Stimulated activated naive B cell treated with anti-CD40 and anti-IgM and Interleukin-4, amounts not matched to agents 10 μg/mL and 1 μg/mL and 100 μg/mL, for 72 hours (primary cell): ENCODE results near the gene GPATCH1.
A peak's percentile ranks its signal among the peaks of the same experiment; 100 is the strongest.

Source experiments
- ATAC-seq, 2 donors: fragments of 150-1000 bp; cut with Tn5 transposase; replicated peaks; 2 replicates each; pipeline ENCODE4 v1.10.0; 2021; ENCODE audit warnings: moderate library complexity in 1 of 2
- DNase-seq: peaks from one replicate; pipeline ENCODE4 v3.0.0; 2021
- H3K27ac Mint-ChIP-seq: one replicate; pipeline ENCODE4 v1.8.0; 2022; ENCODE audit warnings: mild to moderate bottlenecking, mixed read lengths
- H3K27me3 Mint-ChIP-seq, 2 donors: one replicate each; pipeline ENCODE4 v1.8.0; 2022; ENCODE audit warnings: mixed read lengths in 2 of 2
- H3K36me3 Mint-ChIP-seq, 2 donors: one replicate each; pipeline ENCODE4 v1.8.0; 2022; ENCODE audit warnings: mixed read lengths in 2 of 2, mild to moderate bottlenecking in 1 of 2
- H3K4me1 Mint-ChIP-seq, 2 donors: one replicate each; pipeline ENCODE4 v1.8.0; 2022; ENCODE audit warnings: mixed read lengths in 2 of 2, mild to moderate bottlenecking in 1 of 2
- H3K4me3 Mint-ChIP-seq, 2 donors: one replicate each; pipeline ENCODE4 v1.8.0; 2022; ENCODE audit warnings: mild to moderate bottlenecking in 2 of 2, mixed read lengths in 2 of 2, moderate library complexity in 1 of 2
- H3K9me3 Mint-ChIP-seq, 2 donors: one replicate each; pipeline ENCODE4 v1.8.0; 2022; ENCODE audit warnings: mixed read lengths in 2 of 2, mild to moderate bottlenecking in 1 of 2

Gene GPATCH1

GRCh38 chr19:33171916-33172359 is 91.0 kb downstream of the GPATCH1 start:
- peaks cover 23 to 52% of the 10 kb centered on the region in 2 donors for H3K4me1 Mint-ChIP-seq
- H3K9me3 Mint-ChIP-seq, result peaks cover 9 to 13% of the 10 kb centered on the region in 2 donors
- H3K27ac Mint-ChIP-seq, result no peak overlapping the region
- H3K4me3 Mint-ChIP-seq, result no peak overlapping the region
- H3K27me3 Mint-ChIP-seq, result peaks cover 3 to 4% of the 10 kb centered on the region in 2 donors
- peaks cover 20 to 27% of the 10 kb centered on the region in 2 donors for H3K36me3 Mint-ChIP-seq
- ATAC-seq, result no peak
- DNase-seq, result no peak

DNA sequence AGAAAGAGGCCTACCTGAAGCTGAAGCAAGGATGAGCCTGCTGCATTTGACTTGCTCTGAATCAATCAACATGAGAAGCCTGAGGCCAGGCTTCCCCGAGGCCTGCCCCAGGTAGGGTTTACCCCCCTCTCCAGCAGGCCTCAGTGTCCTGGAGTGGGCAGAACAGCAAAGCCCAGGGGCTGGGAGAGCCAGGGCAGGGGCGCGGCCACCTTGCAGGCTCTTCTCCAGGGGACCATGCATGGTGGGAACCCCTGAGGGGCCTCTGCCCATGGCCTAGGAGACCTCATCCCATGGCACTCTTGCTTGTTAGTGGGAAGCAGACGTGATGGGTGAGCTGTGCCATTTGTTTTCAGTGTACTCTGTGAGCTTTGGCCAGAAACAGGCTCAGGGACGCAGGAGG is 93.2 kb downstream of the GPATCH1 start:
- H3K4me1 Mint-ChIP-seq, result peaks cover 27 to 65% of the 10 kb centered on the region in 2 donors
- H3K4me3 Mint-ChIP-seq, result peak overlapping the region in 1 of 2 donors; percentile 14
- no peak overlapping the region for H3K27ac Mint-ChIP-seq
- peaks cover under 1 to 3% of the 10 kb centered on the region in 2 donors for H3K9me3 Mint-ChIP-seq
- H3K36me3 Mint-ChIP-seq, result peaks cover 8 to 12% of the 10 kb centered on the region in 2 donors
- no peak for DNase-seq
- peaks cover 5% of the 10 kb centered on the region in 2 donors for H3K27me3 Mint-ChIP-seq
- ATAC-seq, result no peak

DNA sequence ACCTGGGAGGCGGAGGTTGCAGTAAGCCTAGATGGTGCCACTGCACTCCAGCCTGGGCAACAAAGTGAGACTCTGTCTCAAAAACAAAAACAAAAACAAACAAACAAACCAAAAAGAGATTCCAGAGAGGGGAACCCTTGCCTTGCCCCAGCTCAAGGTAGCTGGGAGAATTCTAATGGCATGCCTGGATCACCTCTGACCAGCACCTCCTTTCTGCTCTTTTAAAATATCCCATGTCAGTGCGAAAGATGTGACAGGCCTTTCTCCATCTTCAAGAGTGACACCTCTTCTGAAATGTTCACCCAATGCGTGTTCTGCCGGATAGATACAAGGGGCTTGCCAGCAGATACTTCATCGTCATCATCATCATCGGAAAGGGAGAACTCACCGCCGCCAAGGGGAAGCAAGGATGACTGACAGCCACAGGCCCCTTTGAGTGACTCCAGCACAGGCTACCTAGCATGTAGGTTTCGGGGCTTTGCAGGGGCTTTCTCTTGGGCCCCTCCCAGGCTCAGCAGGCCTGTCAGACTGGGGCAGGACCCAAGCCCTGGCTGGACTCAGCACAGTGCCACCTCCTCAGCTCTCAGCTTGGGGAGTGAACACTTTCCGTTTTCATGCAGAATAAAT is 94.3 kb downstream of the GPATCH1 start:
- Mint-ChIP-seq H3K4me1 (peaks cover 26 to 67% of the 10 kb centered on the region in 2 donors), H3K27ac (peak overlapping the region; percentile 99), H3K9me3 (peaks cover 0 to 1% of the 10 kb centered on the region in 2 donors), H3K27me3 (peaks cover 5% of the 10 kb centered on the region in 2 donors), H3K4me3 (peak overlapping the region; percentile 98 to 99), H3K36me3 (peaks cover 7 to 10% of the 10 kb centered on the region in 2 donors)
- ATAC-seq, result no peak
- no peak for DNase-seq

DNA sequence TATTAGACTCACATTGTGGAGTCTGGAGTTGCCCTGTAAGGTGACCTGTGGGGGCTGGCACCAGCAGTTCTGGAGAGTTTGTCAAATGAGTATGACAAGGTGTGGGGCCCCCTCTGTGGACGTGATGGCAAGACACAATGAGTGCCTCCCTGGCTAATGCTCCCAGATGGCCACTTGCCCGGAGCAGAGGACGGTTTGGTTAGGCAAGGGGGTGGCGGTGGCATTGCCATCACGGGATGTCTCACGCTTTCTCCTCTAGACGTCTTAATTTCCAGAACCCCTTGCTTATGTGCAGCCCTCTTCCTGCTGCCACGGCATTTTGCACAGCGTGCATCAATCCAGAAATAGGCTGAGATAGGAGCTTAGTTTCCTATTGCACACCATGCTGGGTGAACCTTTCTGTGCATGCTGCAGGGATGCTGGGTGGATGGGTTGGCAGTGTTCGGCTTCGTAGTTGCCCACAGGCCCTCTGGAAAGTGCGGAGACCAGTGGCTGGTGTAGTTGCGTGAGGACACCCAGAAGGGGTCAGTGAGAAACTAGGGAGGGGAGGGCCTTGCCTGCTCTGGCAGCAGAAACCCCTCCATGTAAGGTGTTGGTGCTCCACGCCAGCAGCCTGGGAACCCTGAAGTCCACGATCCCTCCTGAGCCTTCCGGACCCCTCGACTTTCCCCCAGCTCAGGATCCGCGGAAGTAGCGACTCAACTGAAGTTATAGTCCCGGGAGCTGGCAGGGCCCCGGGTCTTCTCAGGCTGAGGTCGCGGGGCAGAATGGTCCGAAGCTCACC is 95.1 kb downstream of the GPATCH1 start:
- ATAC-seq, result peak; percentile 0 to 1
- Mint-ChIP-seq H3K4me3 (peak overlapping the region; percentile 98 to 99), H3K4me1 (peaks cover 26 to 67% of the 10 kb centered on the region in 2 donors), H3K9me3 (peaks cover 0 to 1% of the 10 kb centered on the region in 2 donors), H3K27ac (peak overlapping the region; percentile 99), H3K27me3 (peaks cover 5% of the 10 kb centered on the region in 2 donors), H3K36me3 (peaks cover 7 to 10% of the 10 kb centered on the region in 2 donors)
- no peak for DNase-seq

- H3K9me3 Mint-ChIP-seq, result peaks cover 0 to 1% of the 10 kb centered on the region in 2 donors
- H3K36me3 Mint-ChIP-seq, result peaks cover 7 to 10% of the 10 kb centered on the region in 2 donors
- H3K27me3 Mint-ChIP-seq, result peaks cover 5% of the 10 kb centered on the region in 2 donors
- H3K4me1 Mint-ChIP-seq, result peaks cover 26 to 67% of the 10 kb centered on the region in 2 donors
- peak; percentile 97 for DNase-seq
- ATAC-seq, result peak; percentile 87 to 89
- peak overlapping the region; percentile 99 for H3K27ac Mint-ChIP-seq
- H3K4me3 Mint-ChIP-seq, result peak overlapping the region; percentile 98 to 99
Observed at GRCh38 chr19:33176670-33177416, 95.9 kb downstream of the GPATCH1 start.

- Mint-ChIP-seq H3K27me3 (peaks cover 5% of the 10 kb centered on the region in 2 donors), H3K9me3 (peaks cover 0 to 1% of the 10 kb centered on the region in 2 donors), H3K4me1 (peaks cover 24 to 63% of the 10 kb centered on the region in 2 donors), H3K27ac (peak overlapping the region; percentile 99), H3K4me3 (peak overlapping the region; percentile 98 to 99), H3K36me3 (peaks cover 5 to 8% of the 10 kb centered on the region in 2 donors)
- peak; percentile 40 to 44 for ATAC-seq
- DNase-seq, result no peak
Observed at GRCh38 chr19:33177417-33177979, 96.5 kb downstream of the GPATCH1 start.
